ENCODE measurements around the gene CCDC47.
"Not testable (repeated sequence)": the region's sequence is repeated elsewhere in the genome, so short reads cannot be mapped to it uniquely, and the experiment has no call there.

CCDC47 gene

GRCh38 chr17:63741143-63741407 lies 32.3 kb downstream of the CCDC47 start:
- Histone ChIP-seq H3K27me3 (ENCODE audit: control insufficient read depth in 1 of 2, insufficient read depth in 2 of 2, low read length in 2 of 2) (no peaks in the 10 kb centered on the region), H3K9me3 (ENCODE audit: control insufficient read depth in 1 of 2, low read length in 2 of 2) (no peaks in the 10 kb centered on the region), H3K36me3 (ENCODE audit: control insufficient read depth in 1 of 2, insufficient read depth in 2 of 2, low read length in 2 of 2) (peaks cover 6 to 7% of the 10 kb centered on the region in 2 donors), H3K4me1 (ENCODE audit: control insufficient read depth in 1 of 2, insufficient read depth in 2 of 2, low read length in 2 of 2) (peaks cover 6 to 10% of the 10 kb centered on the region in 2 donors), H3K27ac (ENCODE audit: low read depth, low read length) (peak overlapping the region; percentile 94), H3K4me3 (ENCODE audit: low read depth in 1 of 2, low read length in 2 of 2) (peak overlapping the region; percentile 91), H3K9ac (ENCODE audit: low read depth in 1 of 2, low read length in 2 of 2) (peak overlapping the region; percentile 85 to 96)

DNA sequence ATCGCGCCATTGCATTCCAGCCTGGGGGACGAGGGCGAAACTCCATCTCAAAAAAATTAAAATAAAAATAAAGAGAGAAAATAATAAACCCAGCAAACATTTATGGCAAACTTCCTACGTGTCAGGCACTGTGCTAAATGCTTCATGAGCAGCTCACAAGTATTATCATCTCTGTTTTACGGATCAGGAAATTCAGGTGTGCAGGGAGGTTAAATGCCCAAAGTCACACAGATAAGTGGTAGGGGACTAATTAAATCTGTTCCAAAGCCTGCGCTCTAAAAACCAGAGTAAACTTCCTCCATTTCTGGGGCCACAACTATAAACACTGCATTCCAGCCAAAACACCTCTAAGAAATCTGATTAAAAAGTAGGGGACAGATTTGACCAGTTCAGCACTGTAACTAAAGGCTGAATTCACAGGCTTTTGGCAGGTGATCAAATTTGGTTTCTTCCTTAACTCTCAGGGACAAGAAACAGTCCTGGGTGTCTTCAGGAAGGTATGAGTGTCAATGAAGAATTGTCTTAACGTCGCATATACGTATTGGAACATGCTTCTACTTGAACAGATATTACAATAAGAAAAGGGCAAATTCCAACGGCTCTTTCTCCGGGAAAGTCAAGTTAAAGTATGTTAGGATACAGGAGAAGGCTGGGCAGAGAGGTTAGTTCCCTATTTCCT lies 32.8 kb downstream of the CCDC47 start:
- H3K9me3 ChIP-seq (ENCODE audit: control insufficient read depth in 1 of 2, low read length in 2 of 2): no peaks in the 10 kb centered on the region
- H3K9ac ChIP-seq (ENCODE audit: low read depth in 1 of 2, low read length in 2 of 2): peak overlapping the region; percentile 85 to 96
- peaks cover 6 to 10% of the 10 kb centered on the region in 2 donors for H3K4me1 ChIP-seq (ENCODE audit: control insufficient read depth in 1 of 2, insufficient read depth in 2 of 2, low read length in 2 of 2)
- peaks cover 2 to 3% of the 10 kb centered on the region in 2 donors for H3K36me3 ChIP-seq (ENCODE audit: control insufficient read depth in 1 of 2, insufficient read depth in 2 of 2, low read length in 2 of 2)
- H3K4me3 ChIP-seq (ENCODE audit: low read depth in 1 of 2, low read length in 2 of 2): peak overlapping the region; percentile 91
- H3K27ac ChIP-seq (ENCODE audit: low read depth, low read length): peak overlapping the region; percentile 94
- no peaks in the 10 kb centered on the region for H3K27me3 ChIP-seq (ENCODE audit: control insufficient read depth in 1 of 2, insufficient read depth in 2 of 2, low read length in 2 of 2)

DNA sequence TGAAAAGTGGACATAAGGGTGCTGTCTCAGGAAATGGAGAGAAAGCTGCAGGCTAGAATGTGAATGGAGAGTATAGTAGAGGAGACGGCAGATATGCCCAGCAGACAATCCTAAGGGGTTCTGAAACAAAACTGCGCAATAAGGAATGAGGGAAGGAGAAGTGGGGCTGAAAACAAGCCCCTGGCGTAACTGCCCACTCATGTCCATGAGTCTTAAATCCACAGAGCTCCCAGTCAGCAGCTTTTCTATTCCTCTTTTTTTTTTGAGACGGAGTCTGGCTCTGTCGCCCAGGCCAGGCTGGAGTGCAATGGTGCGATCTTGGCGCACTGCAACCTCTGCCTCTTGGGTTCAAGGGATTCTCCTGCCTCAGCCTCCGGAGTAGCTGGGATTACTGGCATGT lies 37.7 kb downstream of the CCDC47 start:
- H3K9me3 ChIP-seq (ENCODE audit: control insufficient read depth in 1 of 2, low read length in 2 of 2): no peaks in the 10 kb centered on the region
- H3K27me3 ChIP-seq (ENCODE audit: control insufficient read depth in 1 of 2, insufficient read depth in 2 of 2, low read length in 2 of 2): no peaks in the 10 kb centered on the region
- no peak overlapping the region for H3K27ac ChIP-seq (ENCODE audit: low read depth, low read length)
- no peak overlapping the region for H3K9ac ChIP-seq (ENCODE audit: low read depth in 1 of 2, low read length in 2 of 2)
- H3K4me3 ChIP-seq (ENCODE audit: low read depth in 1 of 2, low read length in 2 of 2): no peak overlapping the region
- peaks cover 4 to 6% of the 10 kb centered on the region in 2 donors for H3K4me1 ChIP-seq (ENCODE audit: control insufficient read depth in 1 of 2, insufficient read depth in 2 of 2, low read length in 2 of 2)
- H3K36me3 ChIP-seq (ENCODE audit: control insufficient read depth in 1 of 2, insufficient read depth in 2 of 2, low read length in 2 of 2): no peaks in the 10 kb centered on the region

DNA sequence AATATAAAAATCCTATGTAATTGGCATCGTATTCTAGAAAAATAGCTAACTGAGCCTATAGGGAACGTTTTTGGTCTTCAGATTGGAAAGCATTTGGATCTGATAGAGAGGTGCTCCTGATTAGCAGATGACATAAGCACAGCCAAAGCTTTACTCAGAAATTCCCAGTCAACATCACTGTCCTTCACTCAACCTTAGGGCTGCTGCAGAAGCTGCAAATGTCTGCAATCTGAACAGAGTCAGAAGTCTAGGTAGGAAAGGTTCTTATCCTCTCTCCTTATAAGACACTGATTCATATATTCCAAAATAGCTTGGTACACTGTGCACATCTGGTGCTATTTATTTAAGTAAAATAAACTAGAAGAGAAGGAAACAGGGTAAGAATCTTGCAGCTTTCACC lies 51.0 kb downstream of the CCDC47 start:
- no peaks in the 10 kb centered on the region for H3K4me1 ChIP-seq (ENCODE audit: control insufficient read depth in 1 of 2, insufficient read depth in 2 of 2, low read length in 2 of 2)
- H3K9me3 ChIP-seq (ENCODE audit: control insufficient read depth in 1 of 2, low read length in 2 of 2): no peaks in the 10 kb centered on the region
- H3K4me3 ChIP-seq (ENCODE audit: low read depth in 1 of 2, low read length in 2 of 2): no peak overlapping the region
- H3K9ac ChIP-seq (ENCODE audit: low read depth in 1 of 2, low read length in 2 of 2): no peak overlapping the region
- H3K36me3 ChIP-seq (ENCODE audit: control insufficient read depth in 1 of 2, insufficient read depth in 2 of 2, low read length in 2 of 2): peaks cover 3 to 7% of the 10 kb centered on the region in 2 donors
- no peaks in the 10 kb centered on the region for H3K27me3 ChIP-seq (ENCODE audit: control insufficient read depth in 1 of 2, insufficient read depth in 2 of 2, low read length in 2 of 2)
- H3K27ac ChIP-seq (ENCODE audit: low read depth, low read length): no peak overlapping the region

DNA sequence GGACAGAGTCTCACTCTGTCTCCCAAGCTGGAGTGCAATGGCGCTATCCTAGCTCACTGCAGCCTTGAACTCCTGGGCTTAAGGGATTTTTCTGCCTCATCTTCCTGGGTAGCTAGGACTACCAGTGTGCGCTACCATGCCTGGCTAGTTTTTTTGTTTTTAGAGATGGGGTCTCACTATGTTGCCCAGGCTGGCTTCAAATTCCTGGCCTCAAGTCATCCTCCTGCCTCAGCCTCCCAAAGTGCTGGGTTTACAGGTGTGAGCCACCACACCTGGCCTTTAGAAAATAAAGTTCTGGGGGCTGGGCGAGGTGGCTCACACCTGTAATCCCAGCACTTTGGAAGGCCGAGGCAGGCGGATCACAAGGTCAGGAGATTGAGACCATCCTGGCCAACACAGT lies 53.2 kb downstream of the CCDC47 start:
- not testable (repeated sequence) for H3K27me3 ChIP-seq (ENCODE audit: control insufficient read depth in 1 of 2, insufficient read depth in 2 of 2, low read length in 2 of 2); H3K4me1 ChIP-seq (ENCODE audit: control insufficient read depth in 1 of 2, insufficient read depth in 2 of 2, low read length in 2 of 2); H3K27ac ChIP-seq (ENCODE audit: low read depth, low read length); H3K9ac ChIP-seq (ENCODE audit: low read depth in 1 of 2, low read length in 2 of 2); H3K4me3 ChIP-seq (ENCODE audit: low read depth in 1 of 2, low read length in 2 of 2); H3K36me3 ChIP-seq (ENCODE audit: control insufficient read depth in 1 of 2, insufficient read depth in 2 of 2, low read length in 2 of 2); H3K9me3 ChIP-seq (ENCODE audit: control insufficient read depth in 1 of 2, low read length in 2 of 2)

DNA sequence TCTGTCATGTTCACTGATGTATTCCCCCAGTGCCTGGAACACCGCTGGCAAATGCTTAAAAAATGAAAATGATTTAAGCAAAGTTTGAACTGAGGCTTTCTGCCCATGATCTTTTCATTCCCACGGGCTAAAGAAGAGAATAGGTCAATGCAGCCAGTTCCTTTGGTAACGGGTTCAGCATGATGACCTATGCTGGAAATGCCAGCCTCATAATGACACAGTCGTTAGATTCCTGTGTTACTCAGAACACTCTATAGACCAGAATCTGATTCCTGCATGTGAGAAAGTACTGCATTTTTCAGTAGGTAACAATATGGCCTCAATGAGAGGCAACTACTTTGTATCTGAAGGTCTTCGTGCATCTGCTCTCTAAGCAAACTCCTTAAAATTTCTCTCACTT lies 54.4 kb downstream of the CCDC47 start:
- H3K9me3 ChIP-seq (ENCODE audit: control insufficient read depth in 1 of 2, low read length in 2 of 2): no peaks in the 10 kb centered on the region
- peaks cover 3 to 16% of the 10 kb centered on the region in 2 donors for H3K36me3 ChIP-seq (ENCODE audit: control insufficient read depth in 1 of 2, insufficient read depth in 2 of 2, low read length in 2 of 2)
- H3K27ac ChIP-seq (ENCODE audit: low read depth, low read length): no peak overlapping the region
- no peak overlapping the region for H3K4me3 ChIP-seq (ENCODE audit: low read depth in 1 of 2, low read length in 2 of 2)
- no peaks in the 10 kb centered on the region for H3K4me1 ChIP-seq (ENCODE audit: control insufficient read depth in 1 of 2, insufficient read depth in 2 of 2, low read length in 2 of 2)
- H3K9ac ChIP-seq (ENCODE audit: low read depth in 1 of 2, low read length in 2 of 2): no peak overlapping the region
- H3K27me3 ChIP-seq (ENCODE audit: control insufficient read depth in 1 of 2, insufficient read depth in 2 of 2, low read length in 2 of 2): no peaks in the 10 kb centered on the region

DNA sequence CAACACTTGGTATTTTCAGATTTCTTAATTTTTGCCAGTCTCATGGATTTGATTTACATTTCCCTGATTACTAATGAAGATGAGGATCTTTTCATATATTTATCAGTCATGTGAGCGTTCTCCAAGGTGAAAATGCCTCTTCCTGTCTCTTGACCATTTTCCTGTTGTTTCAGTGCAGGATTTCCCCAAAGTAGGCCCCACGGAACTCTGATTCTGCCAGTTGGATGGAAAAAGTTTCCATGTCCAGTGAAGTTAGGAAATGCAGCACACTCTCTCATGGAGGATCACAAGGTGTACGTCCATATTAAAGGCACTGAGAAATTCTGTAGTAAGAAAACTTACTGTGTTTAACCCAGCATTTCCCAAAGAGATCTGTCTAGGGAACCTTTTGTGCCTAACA lies 57.0 kb downstream of the CCDC47 start:
- Histone ChIP-seq H3K9ac (ENCODE audit: low read depth in 1 of 2, low read length in 2 of 2) (no peak overlapping the region), H3K36me3 (ENCODE audit: control insufficient read depth in 1 of 2, insufficient read depth in 2 of 2, low read length in 2 of 2) (peaks cover 3 to 26% of the 10 kb centered on the region in 2 donors), H3K27ac (ENCODE audit: low read depth, low read length) (no peak overlapping the region), H3K27me3 (ENCODE audit: control insufficient read depth in 1 of 2, insufficient read depth in 2 of 2, low read length in 2 of 2) (no peaks in the 10 kb centered on the region), H3K4me3 (ENCODE audit: low read depth in 1 of 2, low read length in 2 of 2) (no peak overlapping the region), H3K4me1 (ENCODE audit: control insufficient read depth in 1 of 2, insufficient read depth in 2 of 2, low read length in 2 of 2) (no peaks in the 10 kb centered on the region), H3K9me3 (ENCODE audit: control insufficient read depth in 1 of 2, low read length in 2 of 2) (no peaks in the 10 kb centered on the region)

DNA sequence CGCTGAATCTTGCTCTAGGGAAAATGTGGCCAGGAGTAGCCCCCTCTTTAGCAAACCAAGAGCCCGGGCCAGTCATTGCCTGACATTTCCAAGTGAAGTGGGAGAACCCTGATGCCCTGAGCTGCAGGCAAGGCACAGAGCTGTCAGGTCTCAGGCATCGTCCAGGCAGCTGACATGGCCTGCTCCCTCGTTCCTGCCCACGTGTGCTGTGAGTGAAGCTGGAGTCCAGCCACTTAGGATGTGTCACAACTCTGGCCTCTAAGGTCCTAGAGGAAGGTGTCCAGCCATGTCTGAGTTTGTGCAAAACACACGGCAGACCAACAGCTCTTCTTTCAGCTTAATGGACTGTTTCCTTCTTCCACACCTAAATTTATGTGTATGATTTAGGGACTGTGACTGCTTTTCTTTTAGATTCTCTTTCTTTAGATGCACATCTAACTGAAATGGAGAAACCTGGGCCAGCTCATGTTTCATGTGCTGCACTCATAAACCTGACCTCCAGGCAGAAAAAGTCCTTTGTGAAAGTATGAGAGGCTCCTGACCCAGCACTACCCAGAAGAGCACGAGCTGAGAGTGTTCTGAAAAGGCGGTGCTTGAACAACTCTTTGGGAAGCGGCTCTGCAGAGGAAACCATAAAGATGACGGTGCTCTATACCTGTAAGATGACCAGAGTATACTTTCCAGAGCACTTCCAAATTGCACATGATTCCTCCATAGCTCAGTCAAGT lies 58.7 kb downstream of the CCDC47 start:
- Histone ChIP-seq H3K36me3 (ENCODE audit: control insufficient read depth in 1 of 2, insufficient read depth in 2 of 2, low read length in 2 of 2) (peaks cover 6 to 37% of the 10 kb centered on the region in 2 donors), H3K9me3 (ENCODE audit: control insufficient read depth in 1 of 2, low read length in 2 of 2) (no peaks in the 10 kb centered on the region), H3K4me3 (ENCODE audit: low read depth in 1 of 2, low read length in 2 of 2) (no peak overlapping the region), H3K27me3 (ENCODE audit: control insufficient read depth in 1 of 2, insufficient read depth in 2 of 2, low read length in 2 of 2) (no peaks in the 10 kb centered on the region), H3K4me1 (ENCODE audit: control insufficient read depth in 1 of 2, insufficient read depth in 2 of 2, low read length in 2 of 2) (no peaks in the 10 kb centered on the region), H3K9ac (ENCODE audit: low read depth in 1 of 2, low read length in 2 of 2) (no peak overlapping the region), H3K27ac (ENCODE audit: low read depth, low read length) (no peak overlapping the region)

DNA sequence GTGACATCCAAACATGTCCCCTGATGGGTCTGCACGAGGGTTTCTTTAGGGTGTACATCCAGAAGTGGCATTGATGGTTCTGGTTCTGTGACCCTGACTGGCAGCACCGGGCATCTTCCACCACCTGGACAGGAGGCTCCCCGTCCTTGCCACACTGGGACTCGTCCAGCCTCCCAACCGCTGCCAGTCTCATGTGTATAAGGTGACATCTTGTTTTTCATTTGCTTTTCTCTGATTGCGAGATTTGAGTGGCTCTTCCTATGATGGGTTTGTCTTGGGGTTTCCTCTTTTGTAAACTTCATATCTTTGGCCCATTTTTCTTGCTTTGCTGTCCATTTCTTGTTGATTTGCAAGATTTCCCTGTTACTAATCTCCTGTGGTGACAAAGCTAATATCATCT lies 64.3 kb downstream of the CCDC47 start:
- Histone ChIP-seq H3K4me1 (ENCODE audit: control insufficient read depth in 1 of 2, insufficient read depth in 2 of 2, low read length in 2 of 2) (no peaks in the 10 kb centered on the region), H3K27ac (ENCODE audit: low read depth, low read length) (no peak overlapping the region), H3K9me3 (ENCODE audit: control insufficient read depth in 1 of 2, low read length in 2 of 2) (no peaks in the 10 kb centered on the region), H3K9ac (ENCODE audit: low read depth in 1 of 2, low read length in 2 of 2) (no peak overlapping the region), H3K4me3 (ENCODE audit: low read depth in 1 of 2, low read length in 2 of 2) (no peak overlapping the region), H3K27me3 (ENCODE audit: control insufficient read depth in 1 of 2, insufficient read depth in 2 of 2, low read length in 2 of 2) (no peaks in the 10 kb centered on the region), H3K36me3 (ENCODE audit: control insufficient read depth in 1 of 2, insufficient read depth in 2 of 2, low read length in 2 of 2) (peaks cover 15 to 55% of the 10 kb centered on the region in 2 donors)

GRCh38 chr17:63707151-63707550 lies 66.2 kb downstream of the CCDC47 start:
- H3K4me1 ChIP-seq (ENCODE audit: control insufficient read depth in 1 of 2, insufficient read depth in 2 of 2, low read length in 2 of 2): peaks cover 0 to 8% of the 10 kb centered on the region in 2 donors
- H3K4me3 ChIP-seq (ENCODE audit: low read depth in 1 of 2, low read length in 2 of 2): no peak overlapping the region
- H3K36me3 ChIP-seq (ENCODE audit: control insufficient read depth in 1 of 2, insufficient read depth in 2 of 2, low read length in 2 of 2): peaks cover 25 to 56% of the 10 kb centered on the region in 2 donors
- no peaks in the 10 kb centered on the region for H3K27me3 ChIP-seq (ENCODE audit: control insufficient read depth in 1 of 2, insufficient read depth in 2 of 2, low read length in 2 of 2)
- no peak overlapping the region for H3K9ac ChIP-seq (ENCODE audit: low read depth in 1 of 2, low read length in 2 of 2)
- H3K9me3 ChIP-seq (ENCODE audit: control insufficient read depth in 1 of 2, low read length in 2 of 2): no peaks in the 10 kb centered on the region
- no peak overlapping the region for H3K27ac ChIP-seq (ENCODE audit: low read depth, low read length)
